ENCODE measurements around the gene GBGT1.

The GBGT1 gene

GRCh38 chr9:133148199-133149129 is 15.2 kb downstream of the GBGT1 start:
- TF ChIP-seq REST (IDR thresholded peaks at IDR 0.05; ENCODE audit: insufficient read depth in 1 of 2, low read depth in 2 of 2, low read length in 2 of 2): no peak
- no peak for TF ChIP-seq TAF1 (IDR thresholded peaks at IDR 0.05; ENCODE audit: borderline replicate concordance, insufficient read depth, low read length)
- TF ChIP-seq POLR2AphosphoS5 (IDR thresholded peaks at IDR 0.05; ENCODE audit: low read depth, low read length): no peak
- no peak for TF ChIP-seq FOXP2 (optimal IDR thresholded peaks at IDR 0.05; ENCODE audit: borderline replicate concordance, extremely low read depth, extremely low read length, insufficient read depth)
- TF ChIP-seq SIN3A (IDR thresholded peaks at IDR 0.05; ENCODE audit: borderline replicate concordance, insufficient read depth, low read length): no peak

GRCh38 chr9:133147412-133148198 is 16.1 kb downstream of the GBGT1 start:
- TF ChIP-seq SIN3A (IDR thresholded peaks at IDR 0.05; ENCODE audit: borderline replicate concordance, insufficient read depth, low read length) (peak; percentile 33; the same call in 1 of the 2 replicates), REST (IDR thresholded peaks at IDR 0.05; ENCODE audit: insufficient read depth in 1 of 2, low read depth in 2 of 2, low read length in 2 of 2) (no peak)

GRCh38 chr9:133146746-133147411 is 16.8 kb downstream of the GBGT1 start:
- TF ChIP-seq SIN3A (IDR thresholded peaks at IDR 0.05; ENCODE audit: borderline replicate concordance, insufficient read depth, low read length): no peak
- TF ChIP-seq FOXP2 (optimal IDR thresholded peaks at IDR 0.05; ENCODE audit: borderline replicate concordance, extremely low read depth, extremely low read length, insufficient read depth): no peak
- TF ChIP-seq POLR2AphosphoS5 (IDR thresholded peaks at IDR 0.05; ENCODE audit: low read depth, low read length): no peak
- no peak for TF ChIP-seq TAF1 (IDR thresholded peaks at IDR 0.05; ENCODE audit: borderline replicate concordance, insufficient read depth, low read length)
- no peak for TF ChIP-seq REST (IDR thresholded peaks at IDR 0.05; ENCODE audit: insufficient read depth in 1 of 2, low read depth in 2 of 2, low read length in 2 of 2)

- TF ChIP-seq SIN3A (IDR thresholded peaks at IDR 0.05; ENCODE audit: borderline replicate concordance, insufficient read depth, low read length) (no peak), TAF1 (IDR thresholded peaks at IDR 0.05; ENCODE audit: borderline replicate concordance, insufficient read depth, low read length) (no peak), REST (IDR thresholded peaks at IDR 0.05; ENCODE audit: insufficient read depth in 1 of 2, low read depth in 2 of 2, low read length in 2 of 2) (no peak), POLR2AphosphoS5 (IDR thresholded peaks at IDR 0.05; ENCODE audit: low read depth, low read length) (no peak), FOXP2 (optimal IDR thresholded peaks at IDR 0.05; ENCODE audit: borderline replicate concordance, extremely low read depth, extremely low read length, insufficient read depth) (no peak)
Observed at GRCh38 chr9:133144904-133145851, 18.5 kb downstream of the GBGT1 start.
